Colonic mucosa (tissue), 4 donors: ENCODE data around the gene TECPR1. TPM values are rescaled to one million over a fixed set of nuclear protein-coding genes. Genes with fewer than 3 reads are reported as not detected.

Experiments used
- DNase-seq: peaks from one replicate; pipeline ENCODE4 v3.0.0-alpha.2; 2020
- H3K27ac ChIP-seq: fragments of 200-600 bp; one replicate; pipeline ENCODE4 v1.8.0; 2021
- H3K27me3 ChIP-seq: fragments of 200-600 bp; one replicate; pipeline ENCODE4 v1.8.0; 2021
- H3K36me3 ChIP-seq: fragments of 200-600 bp; one replicate; pipeline ENCODE4 v1.8.0; 2021
- H3K4me1 ChIP-seq: fragments of 200-600 bp; one replicate; pipeline ENCODE4 v1.8.0; 2021; ENCODE audit warnings: mild to moderate bottlenecking
- H3K4me3 ChIP-seq: fragments of 200-600 bp; one replicate; pipeline ENCODE4 v1.8.0; 2021
- H3K9ac ChIP-seq, 2 donors: one replicate each; pipeline ENCODE4 v1.7.0; 2013; ENCODE audit warnings: control low read depth in 2 of 2, low read depth in 2 of 2, low read length in 2 of 2
- H3K9me3 ChIP-seq: fragments of 200-600 bp; one replicate; pipeline ENCODE4 v1.8.0; 2021
- CTCF ChIP-seq: fragments of 200-600 bp; IDR thresholded peaks from one replicate; pipeline ENCODE4 v1.8.0; 2022; ENCODE audit warnings: antibody characterized with exemption, mild to moderate bottlenecking
- intact Hi-C: fragments of 100-400 bp; cut with DNase I; formaldehyde crosslinking; loops from one replicate; pipeline ENCODE4 v1.14.1; 2022
- total RNA-seq, 2 donors: library from RNA; stranded (reverse); fragmentation: NEBNext Ultra II Directional in 1 of 2; extraction: Animal tissue kit (Norgen Biotek cat#: 25700) in 1 of 2; gene quantifications; one replicate each; pipeline ENCODE4 v1.2.1, GENCODE V29; 2021
- donor health status: healthy.
- donor health status: DM: no; HTN: no; CAD: no.
- donor health status: DM: no; HTN: no; CAD: no.

TECPR1 gene
- total RNA-seq, 2 donors from 2014 or later = 20.3 to 44.5 TPM

GRCh38 chr7:98242342-98242741 lies 9.7 kb downstream of the TECPR1 start:
- no peaks in the 10 kb centered on the region for H3K27me3 ChIP-seq
- H3K9me3 ChIP-seq = no peaks in the 10 kb centered on the region
- no peak overlapping the region for H3K4me3 ChIP-seq
- no peak for DNase-seq
- no peak for TF ChIP-seq CTCF
- H3K27ac ChIP-seq = no peak overlapping the region
- H3K4me1 ChIP-seq = no peaks in the 10 kb centered on the region
- intact Hi-C loops = no loop called here
- H3K36me3 ChIP-seq = no peaks in the 10 kb centered on the region
- H3K9ac ChIP-seq = no peak overlapping the region

GRCh38 chr7:98241674-98242241 lies 10.3 kb downstream of the TECPR1 start:
- no peaks in the 10 kb centered on the region for H3K4me1 ChIP-seq
- H3K9me3 ChIP-seq = no peaks in the 10 kb centered on the region
- no peaks in the 10 kb centered on the region for H3K27me3 ChIP-seq
- H3K9ac ChIP-seq = no peak overlapping the region
- intact Hi-C loops = no loop called here
- no peak overlapping the region for H3K4me3 ChIP-seq
- H3K36me3 ChIP-seq = no peaks in the 10 kb centered on the region
- DNase-seq = no peak
- no peak overlapping the region for H3K27ac ChIP-seq
- no peak for TF ChIP-seq CTCF

GRCh38 chr7:98240961-98241673 lies 10.9 kb downstream of the TECPR1 start:
- peak; percentile 40 for DNase-seq
- H3K9ac ChIP-seq = no peak overlapping the region
- no peak overlapping the region for H3K4me3 ChIP-seq
- no peaks in the 10 kb centered on the region for H3K4me1 ChIP-seq
- no peaks in the 10 kb centered on the region for H3K9me3 ChIP-seq
- no peaks in the 10 kb centered on the region for H3K36me3 ChIP-seq
- intact Hi-C loops = no loop called here
- no peaks in the 10 kb centered on the region for H3K27me3 ChIP-seq
- TF ChIP-seq CTCF = peak; percentile 66
- H3K27ac ChIP-seq = no peak overlapping the region

GRCh38 chr7:98238976-98239375 lies 13.1 kb downstream of the TECPR1 start:
- no peak overlapping the region for H3K27ac ChIP-seq
- intact Hi-C loops = no loop called here
- no peak for DNase-seq
- H3K9me3 ChIP-seq = no peaks in the 10 kb centered on the region
- H3K36me3 ChIP-seq = no peaks in the 10 kb centered on the region
- H3K4me1 ChIP-seq = no peaks in the 10 kb centered on the region
- no peak overlapping the region for H3K9ac ChIP-seq
- H3K4me3 ChIP-seq = no peak overlapping the region
- TF ChIP-seq CTCF = no peak
- no peaks in the 10 kb centered on the region for H3K27me3 ChIP-seq

- DNase-seq = no peak
- no peaks in the 10 kb centered on the region for H3K36me3 ChIP-seq
- H3K9me3 ChIP-seq = no peaks in the 10 kb centered on the region
- H3K27me3 ChIP-seq = no peaks in the 10 kb centered on the region
- H3K9ac ChIP-seq = no peak overlapping the region
- no peaks in the 10 kb centered on the region for H3K4me1 ChIP-seq
- H3K4me3 ChIP-seq = no peak overlapping the region
- intact Hi-C loops = no loop called here
- TF ChIP-seq CTCF = no peak
- no peak overlapping the region for H3K27ac ChIP-seq
Measured at GRCh38 chr7:98238076-98238475, 14.0 kb downstream of the TECPR1 start.
